GM18858 (cell line): ENCODE results near the gene HOXA10.

Source experiments
- ATAC-seq: cut with Tn5 transposase; IDR thresholded peaks from one replicate; pipeline ENCODE4 v1.9.1; 2021; ENCODE audit not compliant: unreplicated experiment

Gene HOXA10

GRCh38 chr7:27173956-27174873 lies at the start of gene HOXA10:
Gene HOXA10, minus strand, starts transcription at chr7:27174320. Its CDS starts 14 bp downstream, at chr7:27174306.
- ATAC-seq: no peak

- no peak for ATAC-seq
Measured at GRCh38 chr7:27221201-27221797, 47.2 kb upstream of the HOXA10 start.

- ATAC-seq: no peak
Measured at GRCh38 chr7:27220440-27220955, 46.4 kb upstream of the HOXA10 start.

GRCh38 chr7:27219821-27220220 lies 45.7 kb upstream of the HOXA10 start:
- ATAC-seq: no peak

- no peak for ATAC-seq
Measured at GRCh38 chr7:27217951-27218350, 43.8 kb upstream of the HOXA10 start.

- ATAC-seq: no peak
Measured at GRCh38 chr7:27215356-27215755, 41.2 kb upstream of the HOXA10 start.

GRCh38 chr7:27214239-27214950 lies 40.3 kb upstream of the HOXA10 start:
- ATAC-seq: no peak

- no peak for ATAC-seq
Measured at GRCh38 chr7:27213433-27214238, 39.5 kb upstream of the HOXA10 start.

- no peak for ATAC-seq
Measured at GRCh38 chr7:27212497-27213432, 38.6 kb upstream of the HOXA10 start.

GRCh38 chr7:27211764-27212204 lies 37.7 kb upstream of the HOXA10 start:
- no peak for ATAC-seq

GRCh38 chr7:27211084-27211446 lies 36.9 kb upstream of the HOXA10 start:
- ATAC-seq: no peak

GRCh38 chr7:27210441-27211083 lies 36.4 kb upstream of the HOXA10 start:
- no peak for ATAC-seq

- no peak for ATAC-seq
Measured at GRCh38 chr7:27209933-27210440, 35.9 kb upstream of the HOXA10 start.

- no peak for ATAC-seq
Measured at GRCh38 chr7:27208998-27209397, 34.9 kb upstream of the HOXA10 start.

- no peak for ATAC-seq
Measured at GRCh38 chr7:27207348-27207985, 33.3 kb upstream of the HOXA10 start.

- ATAC-seq: no peak
Measured at GRCh38 chr7:27205325-27206280, 31.5 kb upstream of the HOXA10 start.

- no peak for ATAC-seq
Measured at GRCh38 chr7:27204851-27205322, 30.8 kb upstream of the HOXA10 start.
